ENCODE data around the gene MYL5.

Gene MYL5

DNA sequence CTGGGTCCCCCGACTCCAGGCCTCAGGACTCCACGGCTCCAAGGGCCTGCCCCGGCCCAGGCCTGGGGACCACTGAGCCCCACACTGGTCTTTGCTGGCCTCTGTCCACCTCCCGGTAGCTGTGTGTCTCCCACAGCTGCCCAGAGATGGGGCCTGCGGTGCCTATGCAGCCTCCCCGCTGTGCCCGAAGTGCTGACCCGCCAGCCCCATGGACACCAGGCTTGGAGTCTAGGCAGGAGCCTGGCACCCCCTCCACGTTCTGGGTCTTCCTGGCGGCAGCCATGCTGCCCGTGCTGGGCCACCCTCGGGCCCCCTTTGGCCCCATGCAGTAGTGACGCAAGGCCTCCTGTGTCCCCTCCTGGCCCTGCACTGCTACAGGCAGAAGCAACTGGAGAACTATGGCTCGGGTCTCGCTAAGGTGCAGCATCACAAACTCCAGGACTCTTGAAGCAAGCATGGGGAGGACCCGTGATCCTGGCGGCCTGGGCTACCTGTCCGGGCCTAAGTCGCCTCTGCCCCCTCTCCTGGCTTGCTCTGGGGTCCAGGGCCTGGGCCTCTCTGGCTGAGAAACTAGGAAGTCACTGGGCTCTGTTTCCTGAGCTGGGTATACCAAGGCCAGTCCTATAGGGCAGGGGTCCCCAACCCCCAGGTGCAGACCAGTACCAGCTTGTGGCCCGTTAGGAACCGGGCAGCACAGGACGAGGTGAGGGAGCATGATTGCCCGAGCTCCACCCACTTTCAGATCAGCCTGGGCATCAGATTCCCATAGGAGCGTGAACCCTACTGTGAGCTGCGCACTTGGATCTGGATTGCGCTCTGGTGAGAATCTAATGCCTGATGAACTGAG is 917 bp downstream of the MYL5 start:
- peak; percentile 47 for DNase-seq (ENCODE audit: low spot score)

DNA sequence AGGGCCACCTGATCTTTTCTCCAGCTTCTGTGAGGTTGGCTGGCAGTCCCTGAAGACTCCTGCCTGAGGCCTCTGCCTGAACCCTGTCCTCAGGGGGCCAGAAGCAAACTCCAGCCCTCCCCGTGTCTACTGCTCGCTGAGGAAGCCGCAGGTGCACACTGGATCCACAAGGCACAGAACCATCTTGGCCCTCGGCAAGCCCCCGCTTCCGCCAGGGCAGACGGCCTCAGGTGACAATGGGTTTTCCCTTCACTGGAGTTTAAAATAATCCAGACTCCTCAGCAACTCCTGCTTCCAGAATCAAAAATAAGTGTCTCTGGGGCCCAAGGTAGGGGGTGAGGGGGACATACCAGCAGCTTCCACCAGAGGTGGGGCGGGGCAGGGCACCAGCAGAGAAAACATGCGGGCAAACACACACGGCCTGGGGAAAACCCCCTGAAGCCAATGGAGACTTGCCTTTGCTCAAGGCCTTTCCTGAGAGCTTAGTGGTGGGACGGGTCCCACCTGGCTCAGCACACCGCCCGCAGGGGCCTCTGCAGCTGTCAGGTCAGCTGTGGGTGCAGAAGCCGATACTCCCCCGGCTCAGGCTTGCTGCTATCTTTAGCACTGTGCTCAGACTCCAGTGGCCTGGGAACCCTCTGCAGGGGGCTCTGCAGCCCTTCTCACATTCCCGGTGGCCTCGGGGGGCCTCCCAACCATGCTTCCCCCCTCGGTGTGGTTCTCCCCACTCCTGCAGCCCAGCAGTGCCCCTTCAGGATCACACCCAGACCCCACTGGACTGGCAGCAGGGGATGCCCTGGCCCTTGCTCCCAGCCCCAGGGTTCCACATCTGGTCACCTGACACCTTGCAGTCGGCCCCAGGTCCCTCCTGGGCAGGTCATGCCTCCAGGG is 1.9 kb downstream of the MYL5 start:
- DNase-seq (ENCODE audit: low spot score) = no peak

DNA sequence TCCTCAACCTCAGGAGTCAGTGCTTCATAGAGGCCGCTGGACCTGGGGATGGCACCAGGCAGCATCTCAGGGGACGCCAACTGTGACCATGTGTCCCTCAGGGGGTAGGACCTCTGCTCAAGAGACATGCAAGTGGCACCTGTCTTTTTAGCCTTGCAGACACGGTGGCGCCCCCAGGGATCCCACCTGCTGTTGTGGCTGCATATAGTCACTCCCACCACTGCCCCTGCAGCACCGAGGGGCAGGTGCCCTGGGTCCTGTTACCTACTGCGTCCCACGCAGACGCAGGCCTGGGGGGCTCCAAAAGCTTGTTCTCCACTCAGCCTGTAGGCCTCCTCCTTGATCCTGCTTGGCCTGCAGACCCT is 2.5 kb downstream of the MYL5 start:
- DNase-seq (ENCODE audit: low spot score) = no peak

DNA sequence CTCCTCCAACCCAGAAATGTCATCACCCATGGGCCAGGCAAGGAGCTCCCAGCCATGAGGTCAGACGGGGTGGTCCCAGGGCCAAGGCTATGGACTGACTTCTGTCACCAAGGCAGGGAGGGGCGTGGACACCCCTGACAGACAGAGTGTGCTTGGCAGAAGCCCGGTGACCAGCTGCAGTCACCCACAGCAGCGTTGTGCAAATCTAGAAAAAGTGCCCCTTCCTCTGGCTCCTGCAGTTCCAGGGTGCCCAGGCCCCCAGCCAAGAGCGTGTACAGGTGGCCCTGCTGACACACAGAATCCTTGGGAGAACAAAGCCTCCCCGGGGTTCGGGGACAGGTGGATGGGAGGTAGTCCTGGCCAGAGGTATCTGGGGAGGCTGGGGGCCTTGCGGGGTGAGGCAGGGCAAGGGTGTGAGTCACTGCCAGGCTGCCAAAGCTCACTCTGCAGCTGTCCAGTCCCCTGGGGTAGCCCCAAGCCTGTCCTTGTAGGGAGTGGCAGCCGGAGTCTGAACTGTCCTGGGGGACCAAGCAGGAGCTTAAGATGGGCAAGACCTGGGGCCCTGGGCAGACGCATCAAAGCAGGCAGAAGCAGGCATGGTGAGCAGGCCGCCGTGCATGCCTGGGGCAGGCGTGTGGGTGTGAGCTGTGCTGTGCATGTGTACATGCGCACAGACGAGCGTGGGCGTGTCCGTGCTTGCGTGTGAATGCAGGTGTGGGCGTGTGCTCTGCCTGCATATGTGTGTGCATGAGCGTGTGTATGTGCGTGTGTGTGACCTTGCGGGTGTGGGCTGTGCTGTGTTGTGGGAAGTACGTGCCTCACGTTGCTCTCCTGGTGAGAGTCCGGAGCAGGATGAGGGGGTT is 3.3 kb downstream of the MYL5 start:
- no peak for DNase-seq (ENCODE audit: low spot score)

DNA sequence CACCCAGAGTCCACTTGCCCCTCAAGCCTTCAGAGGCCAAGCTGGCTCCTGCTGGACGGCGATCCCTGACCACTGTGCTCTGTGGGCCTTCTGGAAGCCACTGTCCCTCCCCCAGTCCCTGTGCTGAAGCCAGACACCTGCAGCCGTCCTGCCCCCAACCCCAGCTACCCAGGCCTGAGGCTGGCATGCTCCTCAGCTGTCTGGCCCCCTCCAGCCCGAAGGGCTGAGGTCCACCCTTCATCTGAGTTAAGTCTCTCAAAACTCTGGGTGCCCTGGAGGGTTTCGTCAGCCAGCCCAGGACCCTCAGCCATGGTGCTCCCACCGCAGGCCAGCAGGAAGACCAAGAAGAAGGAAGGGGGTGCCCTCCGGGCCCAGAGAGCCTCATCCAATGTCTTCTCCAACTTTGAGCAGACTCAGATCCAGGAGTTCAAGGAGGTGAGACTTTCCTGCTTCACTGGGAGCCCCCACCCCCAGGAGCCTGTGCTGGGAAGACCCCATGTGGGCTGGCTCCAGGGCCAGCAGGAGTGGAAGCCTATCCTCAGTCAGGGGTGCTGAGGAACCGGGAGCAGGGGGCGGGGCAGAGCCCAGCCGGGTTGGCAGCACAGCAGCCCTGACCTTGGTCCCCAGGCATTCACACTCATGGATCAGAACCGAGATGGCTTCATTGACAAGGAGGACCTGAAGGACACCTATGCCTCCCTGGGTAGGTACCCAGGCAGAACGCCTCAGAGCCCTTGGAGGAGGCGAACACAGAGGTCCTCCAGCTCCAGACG is 4.2 kb downstream of the MYL5 start:
- no peak for DNase-seq (ENCODE audit: low spot score)

DNA sequence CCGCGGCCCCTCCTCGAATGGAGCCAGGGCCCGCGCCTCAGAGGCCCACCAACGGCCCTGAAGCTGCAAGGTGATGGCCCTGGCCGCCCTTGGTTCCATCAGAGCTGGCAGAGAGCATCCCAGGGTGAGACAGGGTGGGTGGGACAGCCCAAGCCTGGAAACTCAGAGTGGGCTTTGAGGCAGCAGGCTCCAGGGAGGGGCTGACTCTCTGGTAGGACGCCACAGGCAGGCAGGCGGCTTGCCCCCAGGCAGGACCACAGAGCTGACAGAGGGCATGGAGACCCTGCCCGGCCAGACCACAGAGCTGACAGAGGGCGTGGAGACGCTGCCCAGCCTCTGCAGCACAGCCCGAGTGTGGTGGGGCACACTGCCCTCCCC is 4.8 kb downstream of the MYL5 start:
- DNase-seq (ENCODE audit: low spot score) = no peak

DNA sequence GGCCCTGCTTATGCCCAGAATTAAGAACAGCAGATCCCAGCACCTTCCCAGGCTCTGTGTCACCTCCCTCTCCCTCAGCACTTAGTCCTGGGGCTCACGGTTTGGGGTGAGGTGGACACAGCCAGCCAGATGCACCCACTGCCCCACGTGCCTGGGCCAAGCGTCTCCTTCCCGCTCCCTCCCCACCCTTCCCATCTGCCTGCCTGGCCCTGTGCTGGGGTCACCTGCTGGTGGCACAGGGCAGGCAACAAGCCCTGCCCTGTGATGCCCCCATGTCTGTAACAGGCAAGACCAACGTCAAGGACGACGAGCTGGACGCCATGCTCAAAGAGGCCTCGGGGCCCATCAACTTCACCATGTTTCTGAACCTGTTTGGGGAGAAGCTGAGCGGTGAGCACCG is 5.3 kb downstream of the MYL5 start:
- DNase-seq (ENCODE audit: low spot score) = no peak

DNA sequence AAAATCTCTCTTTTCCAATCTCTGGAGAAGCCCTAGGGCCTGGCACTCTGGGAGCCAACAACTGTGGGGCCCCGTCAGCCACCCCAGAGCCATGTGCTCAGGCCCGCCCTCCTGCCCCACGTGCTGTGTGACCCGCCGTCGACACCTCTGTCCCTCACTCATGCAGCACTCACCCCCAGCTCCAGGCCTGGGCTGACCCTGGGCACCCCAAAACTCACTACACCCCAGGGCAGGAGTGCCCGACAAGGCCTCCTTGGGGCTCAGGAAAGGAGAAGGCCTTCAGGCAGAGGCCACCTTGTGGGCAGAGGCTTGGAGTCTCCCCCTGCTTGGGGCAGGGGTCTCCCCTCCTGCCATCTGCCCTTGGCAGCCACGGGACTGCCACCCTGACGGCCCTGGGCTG is 5.7 kb downstream of the MYL5 start:
- DNase-seq (ENCODE audit: low spot score) = no peak

DNA sequence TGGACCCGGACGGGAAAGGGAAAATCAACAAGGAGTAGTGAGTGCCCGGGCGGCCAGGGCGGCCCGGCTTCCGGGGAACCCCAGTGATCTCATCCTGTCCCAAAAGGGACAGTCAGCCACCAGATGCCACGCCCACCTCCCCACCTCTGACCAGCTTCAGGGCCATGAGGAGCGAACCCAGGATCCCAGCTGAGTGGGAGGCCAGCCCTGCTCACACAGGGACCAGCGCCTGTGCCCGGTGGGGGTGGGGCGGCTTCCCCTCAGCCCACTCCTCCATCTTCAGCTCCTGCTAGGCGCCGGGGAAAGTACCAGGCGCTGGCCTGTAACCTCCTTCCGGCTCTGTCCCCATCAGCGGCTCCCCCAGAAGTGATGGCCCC is 6.2 kb downstream of the MYL5 start:
- no peak for DNase-seq (ENCODE audit: low spot score)

DNA sequence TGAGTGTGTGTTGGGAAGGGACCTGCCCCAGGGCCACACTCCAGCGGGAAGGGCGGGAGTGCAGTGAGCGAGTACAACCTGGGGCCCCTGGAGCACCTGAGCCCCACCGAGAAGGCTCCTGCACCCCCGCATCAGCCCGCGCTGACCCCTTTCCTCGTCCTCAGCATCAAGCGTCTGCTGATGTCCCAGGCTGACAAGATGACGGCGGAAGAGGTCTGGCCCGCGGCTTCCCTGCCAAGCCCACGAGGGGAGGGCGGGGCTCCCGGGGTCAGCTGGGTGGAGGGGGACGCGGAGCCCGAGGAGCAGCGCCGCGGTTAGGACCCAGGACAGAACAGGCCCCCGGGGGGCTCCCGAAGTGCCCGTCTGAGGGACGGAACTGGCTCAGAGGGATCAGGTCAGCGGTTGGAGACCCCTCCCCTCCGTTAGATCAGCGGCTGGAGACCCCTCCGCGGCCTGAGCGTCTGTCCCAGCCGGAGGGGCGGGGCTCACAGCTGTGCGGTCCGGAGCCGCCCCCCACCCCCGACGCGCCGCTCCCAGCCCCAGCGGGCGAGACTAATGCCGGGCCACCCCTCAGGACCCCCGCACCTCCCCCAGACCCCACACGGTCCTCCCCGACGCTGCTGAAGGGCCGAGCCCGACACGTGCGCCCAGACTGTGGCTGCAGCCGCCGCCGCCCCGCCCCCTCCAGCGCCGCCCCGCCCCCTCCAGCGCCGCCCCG is 6.7 kb downstream of the MYL5 start:
- DNase-seq (ENCODE audit: low spot score) = peak; percentile 76

DNA sequence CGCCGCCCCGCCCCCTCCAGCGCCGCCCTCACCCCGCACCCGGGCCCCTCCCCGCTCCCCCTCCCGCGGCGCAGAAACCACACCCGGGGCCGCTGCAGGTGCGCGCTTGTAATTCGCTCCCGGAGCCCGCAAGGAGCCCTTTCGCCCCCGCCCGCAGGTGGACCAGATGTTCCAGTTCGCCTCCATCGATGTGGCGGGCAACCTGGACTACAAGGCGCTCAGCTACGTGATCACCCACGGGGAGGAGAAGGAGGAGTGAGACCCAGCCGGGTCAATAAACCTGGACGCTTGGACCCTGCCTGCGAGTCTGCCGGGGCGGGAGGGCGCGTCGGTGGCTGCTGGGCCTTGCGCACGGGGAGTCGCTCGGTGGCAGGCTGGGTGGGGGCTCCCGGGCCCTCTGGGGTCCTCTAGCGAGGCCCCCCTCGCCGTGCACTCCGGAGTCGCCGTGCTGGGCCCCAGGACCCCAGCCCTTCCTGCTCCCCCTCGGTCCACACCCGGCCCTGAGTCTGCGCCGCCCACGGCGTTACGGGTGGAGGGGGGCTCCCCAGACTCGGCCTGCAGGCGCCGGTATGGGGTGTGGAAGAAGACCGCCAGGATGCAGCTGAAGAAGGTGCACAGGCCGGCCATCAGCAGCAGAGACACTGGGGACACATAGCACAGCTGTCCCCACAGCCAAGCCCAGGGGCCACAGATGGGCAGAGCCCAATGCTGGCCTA is 7.6 kb downstream of the MYL5 start:
- no peak for DNase-seq (ENCODE audit: low spot score)

DNA sequence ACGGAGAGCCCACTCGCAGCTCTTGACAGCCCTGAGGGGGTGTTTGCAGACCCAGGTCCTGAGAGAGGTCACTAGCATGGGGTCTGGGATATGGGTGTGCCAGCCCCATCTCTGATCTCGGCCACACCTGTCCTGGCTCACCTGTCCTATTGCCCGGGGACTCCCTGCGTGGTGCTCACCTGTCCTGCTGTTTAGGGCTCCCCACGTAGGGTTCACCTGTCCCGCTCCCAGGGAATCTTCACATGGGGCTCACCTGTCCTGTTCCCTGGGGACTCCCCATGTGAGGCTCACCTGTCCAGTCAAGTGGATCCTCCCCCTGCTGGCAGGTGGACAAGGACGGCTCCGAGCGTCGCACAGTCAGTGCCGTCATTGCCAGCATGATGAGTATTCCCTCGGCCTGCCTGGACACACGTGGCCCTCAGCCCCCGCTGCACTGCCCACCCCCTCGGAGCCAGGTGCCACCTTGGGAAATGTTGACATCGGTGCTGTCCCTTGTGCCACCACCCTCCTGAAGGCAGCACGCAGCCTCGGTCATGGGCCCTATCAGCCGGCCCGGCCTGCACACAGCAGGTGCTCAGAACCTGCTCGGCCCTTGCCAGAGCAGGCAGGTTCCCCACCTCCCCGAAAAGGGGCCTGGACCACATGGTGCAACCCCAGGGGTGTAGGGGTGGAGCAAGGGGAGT is 8.3 kb downstream of the MYL5 start:
- no peak for DNase-seq (ENCODE audit: low spot score)

DNA sequence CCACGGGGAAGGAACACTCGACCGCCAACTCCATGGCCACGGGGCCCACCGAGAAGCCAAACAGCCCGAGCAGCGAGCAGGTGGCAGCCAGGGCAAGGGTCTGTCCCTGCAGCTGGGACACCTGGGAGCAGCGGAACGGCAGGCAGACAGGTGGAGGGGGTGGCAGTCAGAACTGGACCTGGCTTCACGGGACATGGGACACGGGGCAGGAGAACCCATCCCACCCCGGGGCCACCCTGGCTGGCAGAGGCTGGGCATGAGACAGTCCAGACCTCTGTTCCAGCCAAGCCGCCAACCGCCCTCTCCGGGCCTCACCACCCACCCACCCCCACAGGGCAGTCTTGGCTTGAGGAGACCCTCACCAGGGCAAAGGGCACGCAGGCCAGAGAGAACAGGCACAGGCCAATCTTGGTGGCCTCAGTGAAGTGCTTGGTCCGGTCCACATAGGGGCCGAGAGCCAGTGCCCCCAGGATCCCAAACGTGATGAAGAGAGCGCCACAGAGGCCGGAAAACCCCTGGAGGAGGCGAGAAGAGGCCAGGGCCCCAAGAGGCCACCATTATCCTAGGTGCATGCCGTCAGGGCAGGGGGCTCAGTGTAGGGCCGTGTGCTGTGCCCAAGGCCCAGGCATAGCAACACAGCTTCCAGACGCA is 9.0 kb downstream of the MYL5 start:
- DNase-seq (ENCODE audit: low spot score) = no peak

DNA sequence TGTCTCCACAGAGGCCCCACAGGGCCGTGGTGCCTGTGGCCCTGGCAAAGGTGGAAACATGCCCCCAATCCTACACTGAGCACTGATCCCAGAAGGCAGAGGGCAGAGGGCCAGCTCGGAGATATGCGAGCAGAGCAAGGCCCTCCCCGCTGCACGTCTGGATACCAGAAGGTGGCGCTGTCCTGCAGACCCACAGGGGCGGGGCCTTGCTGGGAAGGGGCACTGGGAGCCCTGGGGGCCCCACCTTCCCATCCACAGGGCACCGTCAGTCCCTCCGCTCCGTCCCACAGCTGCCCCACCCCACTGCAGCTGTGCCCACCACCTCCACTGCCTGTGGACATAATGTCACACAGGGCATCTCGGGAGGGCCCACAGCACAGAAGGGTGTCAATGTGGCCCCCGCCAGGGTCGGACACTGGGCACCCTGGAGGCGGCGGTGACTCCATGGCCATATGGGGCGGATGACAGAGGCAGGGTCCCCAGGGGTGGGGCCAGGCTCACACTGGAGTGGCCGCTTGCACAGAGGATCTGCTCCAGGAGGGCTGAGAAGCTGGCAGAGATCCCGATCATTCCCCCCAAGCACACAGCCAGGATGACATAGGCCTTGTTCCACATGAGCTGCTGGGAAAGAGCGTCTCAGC is 9.8 kb downstream of the MYL5 start:
- peak; percentile 78 for DNase-seq (ENCODE audit: low spot score)

DNA sequence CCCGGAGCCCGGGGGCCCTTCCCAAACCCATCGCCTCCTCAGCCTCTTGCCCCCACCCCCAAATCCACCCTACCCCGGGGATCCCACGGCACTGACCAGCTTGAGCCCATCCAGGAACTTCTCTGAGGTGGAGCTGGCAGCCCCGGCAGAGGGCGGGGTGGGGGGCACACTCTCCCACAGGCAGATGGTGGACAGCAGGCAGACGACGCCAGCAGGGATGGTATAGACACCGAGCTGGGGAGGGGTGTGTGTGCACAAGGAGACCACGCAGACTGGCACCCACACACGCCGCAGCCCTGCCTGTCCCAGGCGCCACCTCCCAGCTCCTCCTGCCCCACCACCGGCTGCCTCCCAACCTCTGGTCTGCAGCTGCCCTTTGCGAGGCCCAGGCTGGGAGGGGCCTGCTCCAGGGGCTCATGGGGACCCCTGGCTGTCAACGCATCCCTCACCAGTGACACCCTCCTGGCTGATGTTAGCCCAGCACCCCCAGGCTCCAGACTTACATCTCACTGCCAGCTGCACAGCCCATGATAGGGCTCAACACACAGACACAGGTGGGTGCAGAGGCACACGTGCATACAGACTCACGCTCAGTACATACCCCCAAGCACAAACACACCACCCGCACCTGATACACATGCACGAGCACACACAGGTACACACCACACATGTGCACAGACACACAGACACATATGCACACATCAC is 10.4 kb downstream of the MYL5 start:
- DNase-seq (ENCODE audit: low spot score) = no peak

DNA sequence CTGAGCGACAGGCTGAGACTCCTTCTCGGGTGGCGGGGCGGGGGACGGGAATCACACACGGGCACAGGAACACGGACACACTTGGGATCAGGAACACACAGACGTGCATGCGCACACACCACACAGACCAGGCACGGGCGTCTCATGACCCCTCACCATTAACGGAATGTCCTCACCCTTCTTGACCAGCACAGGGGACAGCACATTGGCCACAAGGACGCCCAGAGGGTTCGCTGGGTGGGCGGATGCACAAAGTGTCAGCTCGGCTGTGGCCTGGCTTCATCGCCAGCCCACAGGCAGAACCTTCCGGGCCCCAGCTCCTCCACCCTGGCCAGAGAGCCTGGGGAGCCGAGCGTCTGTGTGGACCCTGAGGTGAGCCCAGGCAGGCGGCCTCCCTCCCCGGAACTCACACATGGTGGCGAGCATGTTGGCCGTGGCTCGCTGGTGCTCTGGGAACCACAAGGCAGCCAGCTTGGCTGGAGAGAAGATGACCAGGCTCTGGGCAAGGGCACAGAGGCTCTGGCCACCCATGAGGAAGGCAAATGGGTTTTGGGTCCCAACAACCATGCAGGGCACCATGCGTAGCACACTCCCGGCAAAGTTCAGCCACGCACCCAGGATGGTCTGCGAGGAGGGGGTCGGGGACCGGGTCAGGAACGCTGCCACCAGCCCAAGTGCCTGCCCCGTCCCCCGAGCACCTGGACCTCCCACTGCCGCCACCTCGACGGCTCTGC is 11.5 kb downstream of the MYL5 start:
- DNase-seq (ENCODE audit: low spot score) = no peak

DNA sequence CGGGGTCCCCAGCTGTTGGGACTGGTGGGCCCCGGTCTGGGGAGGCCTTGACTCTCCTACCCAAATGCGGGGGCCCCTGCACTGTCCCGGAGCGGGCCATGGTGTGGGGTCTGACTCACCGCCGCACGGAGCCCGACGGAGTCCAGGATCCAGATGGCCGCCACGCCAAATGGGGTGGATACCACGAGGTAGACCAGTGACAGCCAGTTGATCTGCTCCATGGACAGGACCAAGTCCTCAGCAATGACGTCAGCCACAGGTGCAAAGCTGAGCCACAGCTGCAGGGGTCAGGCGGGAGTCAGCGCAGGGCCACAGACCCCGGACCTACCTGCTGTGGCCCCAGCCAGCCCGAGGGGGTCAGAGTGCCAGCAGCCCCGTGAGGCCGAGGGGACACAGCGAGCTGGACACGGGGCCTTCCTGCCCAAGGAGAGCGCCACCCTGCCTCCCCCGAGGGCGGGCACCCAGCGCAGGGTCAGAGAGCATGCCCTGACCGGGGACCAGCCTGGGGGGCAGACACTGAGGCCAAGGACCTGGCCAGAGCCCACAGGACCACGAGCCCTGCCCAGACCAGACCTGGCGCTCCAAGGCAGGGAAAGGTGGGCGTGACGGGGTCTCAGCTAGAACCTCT is 12.2 kb downstream of the MYL5 start:
- DNase-seq (ENCODE audit: low spot score) = no peak
